ENCODE data around the gene CCNF. TPM values are rescaled to one million over a fixed set of nuclear protein-coding genes. Genes with fewer than 3 reads are reported as not detected.

CCNF gene
- total and polyA plus RNA-seq, 2 of the 8 experiments (the other 6 are each of a cell fraction or from before 2014, with no cell fraction given), result 15.4 to 54.3 TPM

DNA sequence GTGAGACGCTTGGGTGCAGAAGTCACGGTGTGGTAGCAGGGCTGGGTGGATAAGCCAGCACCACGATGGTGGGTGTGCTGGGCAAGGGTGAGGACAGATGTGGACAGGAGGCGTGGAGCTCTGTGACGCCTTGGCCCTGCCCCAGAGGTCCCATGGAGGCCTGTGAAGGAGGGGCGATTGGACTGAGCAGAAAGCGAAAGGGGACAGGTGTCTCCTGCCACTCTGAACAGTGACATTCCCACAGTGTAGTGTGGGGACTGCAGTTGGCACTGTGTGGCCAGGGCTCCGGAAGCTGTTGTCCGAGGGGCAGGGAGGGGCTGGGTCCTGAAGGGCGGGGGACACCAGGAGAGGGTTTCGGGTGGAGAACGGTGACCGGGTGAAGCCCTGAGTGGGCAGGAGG lies 53.0 kb downstream of the CCNF start:
- H3K4me1 ChIP-seq (replicated peaks in 1 of 4; ENCODE audit: control insufficient read depth in 3 of 4, insufficient read depth in 4 of 4, low read length in 3 of 4), result peaks cover 0 to 3% (median 0%) of the 10 kb centered on the region in 4 experiments; a peak in 1 of 7 replicates
- peak overlapping the region; percentile 50; the same call in 1 of the 2 replicates for H2BK12ac ChIP-seq (ENCODE audit: low read depth, low read length)
- H4K20me1 ChIP-seq (replicated peaks in 1 of 2; ENCODE audit: control insufficient read depth in 1 of 2, insufficient read depth in 2 of 2, low read length in 2 of 2), result peaks cover 7% of the 10 kb centered on the region in 2 experiments
- H3K27me3 ChIP-seq (replicated peaks in 1 of 4; ENCODE audit: control insufficient read depth in 3 of 4, extremely low read depth in 1 of 4, insufficient read depth in 3 of 4, low read length in 3 of 4), result no peaks in the 10 kb centered on the region; a peak in 1 of 7 replicates
- H4K5ac ChIP-seq (ENCODE audit: insufficient read length, low read depth, low read length), result no peak overlapping the region
- no peak overlapping the region for H2AFZ ChIP-seq (ENCODE audit: low read length)
- H3K9ac ChIP-seq (replicated peaks in 1 of 4; ENCODE audit: extremely low read depth in 1 of 4, low read depth in 3 of 4, low read length in 3 of 4), result no peak overlapping the region
- H3K36me3 ChIP-seq (ENCODE audit: control insufficient read depth in 2 of 4, insufficient read depth in 4 of 4, low read length in 3 of 4), result no peaks in the 10 kb centered on the region
- H3K14ac ChIP-seq (ENCODE audit: insufficient read length), result no peak overlapping the region
- no peak overlapping the region for H2AK5ac ChIP-seq (ENCODE audit: low read depth, low read length)
- ChIA-PET POLR2A (ENCODE audit: partially characterized antibody) (interaction anchor here (0.6 to 2.0 kb wide), 7 partner anchors 9 to 329 kb away, joined by 3 to 6 read pairs (median 4); partner anchors contain the start of gene ECI1), CTCF (ENCODE audit: partially characterized antibody) (interaction anchor here (0.6 to 2.9 kb wide), 7 partner anchors 13 to 52 kb away, joined by 3 to 23 read pairs (median 5); partner anchors contain the start of gene TEDC2)
- DNase-seq (ENCODE audit: low read depth in 1 of 2, low spot score in 2 of 2), result no peak
- no peak overlapping the region for H4K91ac ChIP-seq (replicated peaks; ENCODE audit: insufficient read length, low read length)
- H3K79me2 ChIP-seq (ENCODE audit: control insufficient read depth in 1 of 2, insufficient read depth in 2 of 2, low read length in 2 of 2), result peaks cover 0 to 2% of the 10 kb centered on the region in 2 experiments; a peak in 1 of 4 replicates
- peaks cover 24% of the 10 kb centered on the region for H3K79me1 ChIP-seq (ENCODE audit: low read depth, low read length)
- H3K18ac ChIP-seq (ENCODE audit: extremely low read depth, low read length), result no peak overlapping the region
- H3K4me2 ChIP-seq (ENCODE audit: insufficient read depth in 1 of 2, low read depth in 2 of 2, low read length in 2 of 2), result no peak overlapping the region
- H3K23ac ChIP-seq (ENCODE audit: insufficient read length), result no peak overlapping the region
- no peak overlapping the region for H3K4ac ChIP-seq (replicated peaks; ENCODE audit: insufficient read length, low read depth, low read length)
- no peak overlapping the region for H2BK20ac ChIP-seq (ENCODE audit: low read length)
- TF ChIP-seq ASH2L (IDR thresholded peaks at IDR 0.05; ENCODE audit: low read length) (no peak), ZNF274 (IDR thresholded peaks at IDR 0.05; ENCODE audit: borderline replicate concordance, extremely low read depth, low read length) (no peak)
- WGBS, 2 experiments (ENCODE audit: extremely low coverage in 1 of 2, insufficient coverage in 1 of 2, insufficient read length in 1 of 2, insufficient replicate concordance in 2 of 2, low coverage in 1 of 2, low lambda C conversion rate in 2 of 2, missing lambda C conversion rate in 1 of 2), result 85% methylated on average over 13 of the region's 13 CpGs; no CpG with 5 or more reads in 1 of the 2 experiments
- FAIRE-seq, result no peak
- no peaks in the 10 kb centered on the region for H3K9me3 ChIP-seq (ENCODE audit: insufficient read depth in 2 of 2, low read depth in 1 of 2, low read length in 1 of 2)
- H3K23me2 ChIP-seq (ENCODE audit: low read depth, low read length), result no peaks in the 10 kb centered on the region
- no peak overlapping the region for H2BK15ac ChIP-seq (ENCODE audit: low read length)
- no peak overlapping the region for H3K27ac ChIP-seq (ENCODE audit: low read depth, low read length)
- H2BK5ac ChIP-seq (ENCODE audit: low read depth, low read length), result no peak overlapping the region; the same call in 1 of the 2 replicates
- H2BK120ac ChIP-seq (replicated peaks; ENCODE audit: low read depth, low read length), result no peak overlapping the region
- no peak overlapping the region for H3K4me3 ChIP-seq (ENCODE audit: extremely low read depth in 1 of 4, insufficient read depth in 2 of 4, low read depth in 3 of 4, low read length in 4 of 4)
- peak overlapping the region; percentile 38; the same call in 1 of the 2 replicates for H4K8ac ChIP-seq (ENCODE audit: extremely low read depth, insufficient read depth, low read length)
- no peak overlapping the region for H3K56ac ChIP-seq (replicated peaks; ENCODE audit: insufficient read length, low read depth, low read length)
